Activated CD8-positive, alpha-beta memory T cell treated with anti-CD3 and anti-CD28 coated beads, Interleukin-2, amount 10 ng/mL, durations not matched to agents 7 days and 5 days (primary cell): ENCODE data around the gene RBM20. TPM values are rescaled to one million over a fixed set of nuclear protein-coding genes. Genes with fewer than 3 reads are reported as not detected.
"Not testable (repeated sequence)": the region's sequence is repeated elsewhere in the genome, so short reads cannot be mapped to it uniquely, and the experiment has no call there.

ENCODE experiments used
- ATAC-seq: fragments of 150-1000 bp; cut with Tn5 transposase; one replicate; pipeline ENCODE4 v1.10.0; 2021; ENCODE audit warnings: moderate library complexity
- CTCF ChIA-PET: fragments of 350-600 bp; sonication (Branson Sonifier 250); formaldehyde crosslinking; loops from one replicate; lab custom pipeline; 2021; ENCODE audit warnings: antibody characterized with exemption; lab: Charles Lee
- DNase-seq: peaks from one replicate; pipeline ENCODE4 v3.0.0-alpha.2; 2020
- H3K27ac Mint-ChIP-seq: one replicate; pipeline ENCODE4 v1.8.0; 2021; ENCODE audit warnings: mild to moderate bottlenecking, mixed read lengths
- H3K27me3 Mint-ChIP-seq: one replicate; pipeline ENCODE4 v1.8.0; 2021; ENCODE audit warnings: mixed read lengths
- H3K36me3 Mint-ChIP-seq: one replicate; pipeline ENCODE4 v1.8.0; 2021; ENCODE audit warnings: mild to moderate bottlenecking, mixed read lengths
- H3K4me1 Mint-ChIP-seq: one replicate; pipeline ENCODE4 v1.8.0; 2021; ENCODE audit warnings: mixed read lengths
- H3K4me3 Mint-ChIP-seq: one replicate; pipeline ENCODE4 v1.8.0; 2021; ENCODE audit warnings: mild to moderate bottlenecking, moderate library complexity, mixed read lengths
- H3K9me3 Mint-ChIP-seq: one replicate; pipeline ENCODE4 v1.8.0; 2022; ENCODE audit warnings: low read depth, mixed read lengths
- total RNA-seq, 2 experiments: library from RNA; stranded (reverse); gene quantifications; one replicate each; pipeline ENCODE4 v1.2.3, GENCODE V29; 2021

The RBM20 gene
- total RNA-seq, 2 experiments from 2014 or later: 0.06 to 0.07 TPM

- not testable (repeated sequence) for ATAC-seq, H3K36me3 Mint-ChIP-seq, H3K27me3 Mint-ChIP-seq, H3K9me3 Mint-ChIP-seq, DNase-seq
- H3K4me3 Mint-ChIP-seq: peak overlapping the region; percentile 28
- peaks cover 88% of the 10 kb centered on the region for H3K4me1 Mint-ChIP-seq
- CTCF ChIA-PET: interaction anchor here (1.3 to 2.9 kb wide), 5 partner anchors 16 to 93 kb away, joined by 3 to 20 read pairs (median 4); no protein-coding TSS in a partner anchor
- peak overlapping the region; percentile 99 for H3K27ac Mint-ChIP-seq
Measured at GRCh38 chr10:110867011-110867806, 223.1 kb downstream of the RBM20 start.

- CTCF ChIA-PET: interaction anchor here (0.7 to 2.9 kb wide), 9 partner anchors 9 to 94 kb away, joined by 3 to 20 read pairs (median 3); partner anchors contain the start of genes BBIP1 and SHOC2
- H3K4me3 Mint-ChIP-seq: peak overlapping the region; percentile 28
- H3K4me1 Mint-ChIP-seq: peaks cover 83% of the 10 kb centered on the region
- DNase-seq (no peak), ATAC-seq (no peak)
- H3K27ac Mint-ChIP-seq: peak overlapping the region; percentile 99
- no peaks in the 10 kb centered on the region for H3K9me3 Mint-ChIP-seq
- peaks cover 7% of the 10 kb centered on the region for H3K36me3 Mint-ChIP-seq
- no peaks in the 10 kb centered on the region for H3K27me3 Mint-ChIP-seq
Measured at GRCh38 chr10:110867807-110868465, 223.8 kb downstream of the RBM20 start.

GRCh38 chr10:110868981-110869380, 224.8 kb downstream of the RBM20 start:
- peaks cover 76% of the 10 kb centered on the region for H3K4me1 Mint-ChIP-seq
- DNase-seq (peak; percentile 69), ATAC-seq (no peak)
- CTCF ChIA-PET: interaction anchor here (1.1 to 2.9 kb wide), 4 partner anchors 12 to 65 kb away, joined by 3 to 20 read pairs (median 4); partner anchors contain the start of genes BBIP1 and SHOC2
- H3K36me3 Mint-ChIP-seq: peaks cover 12% of the 10 kb centered on the region
- peak overlapping the region; percentile 67 for H3K4me3 Mint-ChIP-seq
- H3K27ac Mint-ChIP-seq: peak overlapping the region; percentile 99
- no peaks in the 10 kb centered on the region for H3K9me3 Mint-ChIP-seq
- no peaks in the 10 kb centered on the region for H3K27me3 Mint-ChIP-seq

GRCh38 chr10:110870823-110871297, 226.7 kb downstream of the RBM20 start:
- ATAC-seq: no peak
- H3K9me3 Mint-ChIP-seq: no peaks in the 10 kb centered on the region
- CTCF ChIA-PET: interaction anchor here (1.0 to 1.3 kb wide), 4 partner anchors 11 to 125 kb away, joined by 3 to 15 read pairs (median 4); no protein-coding TSS in a partner anchor
- peak overlapping the region; percentile 99 for H3K27ac Mint-ChIP-seq
- DNase-seq: no peak
- peaks cover 9% of the 10 kb centered on the region for H3K36me3 Mint-ChIP-seq
- H3K4me3 Mint-ChIP-seq: peak overlapping the region; percentile 89
- H3K27me3 Mint-ChIP-seq: no peaks in the 10 kb centered on the region
- peaks cover 67% of the 10 kb centered on the region for H3K4me1 Mint-ChIP-seq

- Mint-ChIP-seq H3K9me3 (no peaks in the 10 kb centered on the region), H3K27ac (peak within 1 kb of the TSS; percentile 99), H3K36me3 (peaks cover 12% of the 10 kb centered on the region), H3K4me3 (peak within 1 kb of the TSS; percentile 89), H3K4me1 (peaks cover 64% of the 10 kb centered on the region), H3K27me3 (no peaks in the 10 kb centered on the region)
- ATAC-seq (peak; percentile 85), DNase-seq (peak; percentile 98)
- CTCF ChIA-PET: interaction anchor here (0.7 to 1.3 kb wide), 6 partner anchors 9 to 125 kb away, joined by 3 to 15 read pairs (median 4); no protein-coding TSS in a partner anchor
Measured at GRCh38 chr10:110871298-110872084, 227.4 kb downstream of the RBM20 start, which contains the start of gene PDCD4. Gene PDCD4, plus strand, starts transcription at chr10:110871928. Its CDS starts 4,100 bp downstream, at chr10:110876028.

GRCh38 chr10:110872145-110872983, 228.2 kb downstream of the RBM20 start:
- CTCF ChIA-PET: interaction anchor here (0.7 to 2.0 kb wide), 13 partner anchors 8 to 126 kb away, joined by 3 to 15 read pairs (median 4); partner anchors contain the start of genes BBIP1 and SHOC2
- Mint-ChIP-seq H3K27ac (peak overlapping the region; percentile 93), H3K27me3 (no peaks in the 10 kb centered on the region), H3K36me3 (peaks cover 15% of the 10 kb centered on the region), H3K4me3 (peak overlapping the region; percentile 89), H3K4me1 (peaks cover 59% of the 10 kb centered on the region), H3K9me3 (no peaks in the 10 kb centered on the region)
- DNase-seq (peak; percentile 90), ATAC-seq (peak; percentile 73)

GRCh38 chr10:110872984-110873923, 229.1 kb downstream of the RBM20 start:
- Mint-ChIP-seq H3K36me3 (peaks cover 22% of the 10 kb centered on the region), H3K27me3 (no peaks in the 10 kb centered on the region), H3K4me3 (peak overlapping the region; percentile 89), H3K27ac (peak overlapping the region; percentile 93), H3K9me3 (no peaks in the 10 kb centered on the region), H3K4me1 (peaks cover 55% of the 10 kb centered on the region)
- CTCF ChIA-PET: interaction anchor here (0.6 to 2.0 kb wide), 10 partner anchors 9 to 127 kb away, joined by 3 to 6 read pairs (median 4); partner anchors contain the start of genes BBIP1 and SHOC2
- DNase-seq (no peak), ATAC-seq (no peak)

- H3K36me3 Mint-ChIP-seq: peaks cover 25% of the 10 kb centered on the region
- CTCF ChIA-PET: interaction anchor here (0.6 to 2.0 kb wide), 3 partner anchors 17 to 128 kb away, joined by 3 to 5 read pairs (median 4); no protein-coding TSS in a partner anchor
Measured at GRCh38 chr10:110873951-110874350, 229.8 kb downstream of the RBM20 start.

GRCh38 chr10:110876000-110876399, 231.9 kb downstream of the RBM20 start:
- peak overlapping the region; percentile 52 for H3K27ac Mint-ChIP-seq
- no peaks in the 10 kb centered on the region for H3K27me3 Mint-ChIP-seq
- H3K4me1 Mint-ChIP-seq: peaks cover 50% of the 10 kb centered on the region
- H3K4me3 Mint-ChIP-seq: no peak overlapping the region
- no peak for DNase-seq
- no peaks in the 10 kb centered on the region for H3K9me3 Mint-ChIP-seq
- H3K36me3 Mint-ChIP-seq: peaks cover 33% of the 10 kb centered on the region
- CTCF ChIA-PET: interaction anchor here (1.4 to 1.6 kb wide), 3 partner anchors 18 to 128 kb away, joined by 3 to 8 read pairs (median 4); no protein-coding TSS in a partner anchor
- no peak for ATAC-seq

More at GRCh38 chr10:110873951-110874350, 229.8 kb downstream of the RBM20 start:
- DNase-seq (no peak), ATAC-seq (no peak)
- Mint-ChIP-seq H3K27me3 (no peaks in the 10 kb centered on the region), H3K4me3 (peak overlapping the region; percentile 89), H3K27ac (peak overlapping the region; percentile 87), H3K4me1 (peaks cover 55% of the 10 kb centered on the region), H3K9me3 (no peaks in the 10 kb centered on the region)

- CTCF ChIA-PET: interaction anchor here (1.0 to 1.6 kb wide), 6 partner anchors 19 to 130 kb away, joined by 3 to 8 read pairs (median 4); no protein-coding TSS in a partner anchor
- Mint-ChIP-seq H3K4me1 (peaks cover 51% of the 10 kb centered on the region), H3K27ac (no peak overlapping the region), H3K27me3 (no peaks in the 10 kb centered on the region), H3K9me3 (no peaks in the 10 kb centered on the region), H3K36me3 (peaks cover 39% of the 10 kb centered on the region), H3K4me3 (no peak overlapping the region)
- DNase-seq (no peak), ATAC-seq (no peak)
Measured at GRCh38 chr10:110876788-110877187, 232.7 kb downstream of the RBM20 start.
